RKO (cell line): ENCODE measurements around the gene KCNMA1.

ENCODE experiments used
- DNase-seq: peaks from one replicate; pipeline ENCODE4 v3.0.0-alpha.2; 2016; ENCODE audit warnings: low spot score

KCNMA1 gene

DNA sequence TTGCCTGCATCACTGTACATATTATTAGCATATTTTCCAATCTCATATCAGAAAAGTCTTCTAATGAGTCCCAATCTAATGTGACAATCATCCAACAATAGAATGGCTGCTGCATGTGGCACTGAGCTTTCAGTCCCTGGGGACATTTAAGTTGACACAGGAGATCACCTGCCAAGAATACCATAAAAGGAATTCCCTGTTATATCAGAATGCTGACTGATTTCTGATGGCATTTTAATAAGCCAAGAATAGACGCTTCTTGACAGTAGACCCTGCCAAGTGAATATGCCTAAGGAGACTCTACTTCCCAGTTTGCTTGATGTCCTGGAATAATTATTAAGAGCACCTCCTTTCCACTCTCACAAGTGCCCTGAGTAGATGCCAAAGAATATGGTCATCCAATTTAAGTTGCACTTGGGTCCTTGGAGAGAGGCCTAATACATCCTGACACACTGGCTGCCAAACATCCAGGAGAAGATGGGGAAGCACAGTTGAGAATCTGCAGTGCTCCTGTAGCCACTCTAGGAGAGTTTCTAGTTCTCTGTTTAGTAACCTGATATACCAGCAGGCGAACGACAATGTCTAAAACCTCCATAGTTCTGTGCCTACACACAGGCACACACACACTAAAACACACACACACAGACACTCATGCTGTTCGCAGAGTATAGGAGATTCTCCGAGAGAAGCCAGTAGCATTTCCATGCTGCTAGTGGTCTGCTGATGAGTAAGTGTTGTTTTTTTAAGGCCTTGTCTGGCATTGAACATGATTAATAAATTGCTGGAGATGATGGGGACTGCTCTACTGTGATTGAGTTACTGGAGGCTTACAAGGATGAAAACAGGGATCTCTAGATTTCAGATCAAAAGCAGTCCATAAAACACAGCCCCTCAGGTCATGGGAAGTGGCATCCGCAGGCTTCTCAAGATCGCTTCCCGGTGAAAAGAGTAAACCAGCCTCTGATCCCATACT, 369.6 kb downstream of the KCNMA1 start:
- no peak for DNase-seq

- no peak for DNase-seq
Measured at GRCh38 chr10:77266242-77266641, 371.4 kb downstream of the KCNMA1 start.

DNA sequence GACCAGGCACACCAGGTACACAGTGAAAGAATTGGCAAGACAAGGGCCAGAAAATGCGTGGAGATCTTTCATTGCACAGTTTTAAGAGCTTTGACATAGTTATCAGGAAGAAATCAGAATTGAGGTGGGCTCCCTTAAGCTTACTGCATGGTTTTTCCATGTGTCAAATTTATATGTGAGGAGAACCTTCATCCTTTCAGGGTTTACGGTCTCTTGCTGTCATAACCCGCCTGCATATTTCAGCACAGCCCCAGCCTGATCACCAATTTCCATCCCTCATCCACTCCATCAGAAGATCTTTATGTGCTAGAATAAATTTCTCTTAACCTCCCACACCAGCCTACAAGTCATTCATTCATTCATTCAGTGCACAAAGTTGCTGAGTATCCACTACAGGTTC, 373.1 kb downstream of the KCNMA1 start:
- no peak for DNase-seq

DNA sequence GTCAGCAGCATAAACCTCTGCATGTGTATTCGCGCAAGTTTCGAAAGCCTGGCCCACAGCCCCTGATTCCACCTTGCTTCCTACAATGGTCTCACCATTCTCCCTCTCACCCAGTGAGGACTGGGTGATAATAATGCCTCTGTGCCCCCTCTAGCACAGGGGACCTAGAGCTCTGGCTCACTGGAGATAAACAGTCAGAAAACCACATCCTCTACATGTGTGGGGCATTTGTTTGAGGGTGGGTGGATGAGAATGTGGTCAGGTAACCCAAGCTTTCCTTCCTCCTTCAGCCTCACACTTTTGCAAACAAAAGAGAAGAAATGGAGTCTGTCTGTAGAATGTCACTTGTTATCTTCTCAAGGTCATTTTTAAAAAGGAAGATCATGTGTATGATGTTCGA, 373.5 kb downstream of the KCNMA1 start:
- DNase-seq, result no peak

- no peak for DNase-seq
Measured at GRCh38 chr10:77263700-77264099, 373.9 kb downstream of the KCNMA1 start.

DNA sequence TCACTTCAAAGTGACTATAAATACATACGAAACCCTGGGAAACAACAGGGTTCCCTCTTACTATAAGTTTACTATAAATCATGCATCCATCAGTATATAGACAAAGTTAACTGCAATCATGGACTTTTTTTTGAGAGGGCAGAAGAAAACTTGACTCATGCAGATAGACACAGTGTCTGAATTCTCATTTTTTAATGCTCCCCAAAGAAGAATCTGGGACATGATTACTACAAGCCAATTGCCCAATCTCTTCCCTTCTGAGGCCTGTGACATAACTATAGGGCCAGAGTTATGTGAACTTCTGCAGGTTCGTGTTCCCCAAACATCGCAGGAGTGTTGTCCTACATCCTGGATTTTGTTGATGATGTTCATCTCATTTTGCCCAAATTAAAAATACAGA, 376.5 kb downstream of the KCNMA1 start:
- no peak for DNase-seq

- no peak for DNase-seq
Measured at GRCh38 chr10:77259171-77259874, 378.3 kb downstream of the KCNMA1 start.

- no peak for DNase-seq
Measured at GRCh38 chr10:77256346-77256745, 381.3 kb downstream of the KCNMA1 start.

DNA sequence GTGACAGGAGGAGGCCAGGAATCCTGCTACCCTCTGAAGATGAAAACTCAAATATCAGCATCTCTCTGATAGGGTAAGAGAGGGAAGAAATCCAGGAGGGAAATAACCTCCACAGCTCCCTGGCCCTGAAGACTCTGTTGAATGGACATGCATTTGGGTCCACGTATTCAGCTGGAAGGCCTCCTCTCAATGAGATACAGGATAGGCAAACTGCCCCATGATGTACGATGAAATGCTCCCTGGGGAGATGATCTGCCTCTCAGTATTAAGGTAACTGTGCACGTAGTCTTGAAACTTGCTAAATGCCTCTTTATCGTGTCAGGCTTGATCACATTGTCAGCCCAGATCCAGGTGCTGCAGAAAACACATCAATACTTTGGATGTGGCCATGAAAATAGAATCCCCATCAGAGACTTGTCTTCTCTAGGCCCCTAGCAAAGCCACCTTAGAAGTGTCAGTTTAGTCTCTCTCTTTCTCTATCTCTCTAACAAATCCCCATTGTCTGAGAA, 384.0 kb downstream of the KCNMA1 start:
- DNase-seq, result no peak

DNA sequence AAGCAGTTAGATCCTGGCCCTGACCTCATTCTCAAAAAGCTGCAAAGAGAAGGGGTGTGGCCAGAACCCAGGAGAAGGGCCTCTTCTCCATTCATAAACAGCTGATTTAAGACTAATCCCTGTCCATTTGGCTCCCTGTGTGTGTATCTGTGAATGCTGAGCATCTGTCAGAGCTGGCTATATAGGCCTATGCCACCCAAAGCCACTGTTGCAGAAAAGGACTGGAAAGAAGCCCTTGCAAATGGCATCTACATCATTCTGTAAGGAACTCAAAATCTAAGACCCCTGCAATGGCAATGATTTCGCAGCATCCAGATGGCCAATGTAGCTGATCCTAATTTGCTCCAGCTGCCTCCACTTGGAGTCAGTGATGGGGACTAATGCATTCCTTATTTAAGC, 384.5 kb downstream of the KCNMA1 start:
- DNase-seq, result no peak

DNA sequence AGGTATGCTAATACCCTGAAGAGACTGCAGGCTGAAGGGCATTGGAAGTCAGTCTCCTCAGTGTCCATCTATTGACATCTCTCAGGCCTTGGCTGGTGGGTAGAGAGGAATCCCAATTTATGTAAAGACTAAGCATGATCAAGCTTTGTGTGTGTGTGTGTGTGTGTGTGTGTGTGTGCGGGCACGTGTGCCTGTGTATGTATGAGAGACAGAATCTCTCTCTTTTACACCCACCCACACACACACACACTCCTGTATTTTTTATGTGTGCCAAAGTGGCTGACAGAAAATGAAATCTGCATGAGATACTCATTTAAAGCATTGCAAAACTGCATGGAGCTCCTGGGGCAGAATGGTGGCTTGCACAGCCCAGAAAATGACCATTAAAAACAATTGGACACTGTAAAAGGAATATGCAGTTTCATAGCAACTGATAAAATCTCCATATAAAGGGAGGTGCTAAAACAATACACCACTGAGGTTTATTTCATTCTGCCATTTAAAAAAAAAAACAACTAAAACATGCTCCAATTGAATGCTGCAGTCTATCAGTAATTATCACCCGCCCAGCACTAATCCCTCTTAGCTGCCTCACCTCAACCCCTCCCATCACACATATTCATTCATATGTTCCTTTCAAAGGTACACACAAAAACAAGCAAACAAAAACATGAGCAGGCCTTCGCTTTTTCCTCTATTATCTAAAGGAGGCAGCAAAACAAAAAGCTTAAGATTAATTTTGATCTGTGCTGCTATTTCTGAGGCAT, 385.0 kb downstream of the KCNMA1 start:
- DNase-seq, result no peak

- peak; percentile 41 for DNase-seq
Measured at GRCh38 chr10:77251297-77252013, 386.2 kb downstream of the KCNMA1 start.

- no peak for DNase-seq
Measured at GRCh38 chr10:77249901-77250459, 387.6 kb downstream of the KCNMA1 start.

- no peak for DNase-seq
Measured at GRCh38 chr10:77248104-77248790, 389.4 kb downstream of the KCNMA1 start.

DNA sequence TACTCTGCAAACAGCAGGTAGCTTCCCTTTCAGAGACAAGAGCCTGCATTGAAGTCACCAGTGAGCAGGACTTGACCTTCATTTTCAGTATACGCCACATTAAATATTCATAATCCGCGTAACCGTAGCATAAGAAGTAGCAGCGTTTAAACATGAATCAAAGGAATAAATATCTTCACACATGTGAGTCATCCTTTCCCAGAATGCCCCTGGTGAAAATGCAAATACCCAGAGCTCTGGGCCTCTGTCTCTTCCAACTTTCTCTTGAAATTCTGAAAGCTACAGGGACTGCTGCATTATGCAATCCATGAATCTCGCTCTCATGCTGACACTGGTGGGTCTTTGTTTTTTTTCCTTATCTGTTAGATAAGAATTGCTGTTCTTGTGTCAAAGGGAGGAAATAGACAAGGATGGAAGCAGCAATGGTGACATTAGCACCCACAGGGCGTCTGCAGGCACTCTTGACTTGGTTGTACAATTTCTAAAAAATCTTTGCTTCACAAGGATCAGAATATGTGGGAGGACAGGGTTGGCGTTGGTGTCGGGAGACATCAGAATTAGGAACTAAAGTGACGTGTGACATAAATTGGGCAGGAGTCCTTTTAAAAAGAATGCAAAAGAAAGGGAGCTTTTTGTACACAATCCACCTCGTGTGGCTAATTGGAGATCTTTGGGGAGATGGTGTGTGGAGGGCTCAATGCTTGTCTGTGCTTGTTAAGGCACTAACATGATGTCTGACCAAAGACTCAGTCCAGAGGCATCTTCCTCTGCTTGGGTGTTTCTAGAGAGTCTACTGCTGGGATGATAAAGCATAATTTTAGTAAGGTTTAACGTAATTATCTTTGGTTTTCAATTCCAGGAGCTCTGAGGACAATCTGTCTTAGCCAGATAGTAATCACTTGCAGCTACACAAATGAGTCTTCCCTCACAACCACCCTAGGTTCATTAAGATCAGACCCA, 390.3 kb downstream of the KCNMA1 start:
- no peak for DNase-seq

GRCh38 chr10:77245953-77246352, 391.7 kb downstream of the KCNMA1 start:
- DNase-seq, result no peak

DNA sequence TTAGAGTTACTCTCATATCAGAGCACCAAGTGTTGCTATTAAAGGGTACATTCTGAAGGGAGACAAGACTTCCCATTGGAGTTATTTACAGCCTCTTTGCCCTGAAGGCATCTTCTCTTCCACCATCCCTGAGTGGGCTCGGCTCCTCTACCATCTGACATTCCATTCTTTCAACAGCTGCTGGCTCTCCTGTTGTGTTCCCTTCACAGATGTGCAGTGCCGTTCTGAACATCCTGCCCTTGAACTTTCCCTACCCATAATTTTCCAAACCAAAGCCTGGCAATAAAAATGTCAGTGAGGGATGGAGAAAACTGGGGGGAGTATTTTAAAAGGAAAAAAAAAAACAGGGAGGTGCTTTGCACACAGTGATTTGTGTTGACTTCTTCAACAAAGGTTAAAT, 392.9 kb downstream of the KCNMA1 start:
- no peak for DNase-seq

GRCh38 chr10:77244286-77244685, 393.3 kb downstream of the KCNMA1 start:
- no peak for DNase-seq

DNA sequence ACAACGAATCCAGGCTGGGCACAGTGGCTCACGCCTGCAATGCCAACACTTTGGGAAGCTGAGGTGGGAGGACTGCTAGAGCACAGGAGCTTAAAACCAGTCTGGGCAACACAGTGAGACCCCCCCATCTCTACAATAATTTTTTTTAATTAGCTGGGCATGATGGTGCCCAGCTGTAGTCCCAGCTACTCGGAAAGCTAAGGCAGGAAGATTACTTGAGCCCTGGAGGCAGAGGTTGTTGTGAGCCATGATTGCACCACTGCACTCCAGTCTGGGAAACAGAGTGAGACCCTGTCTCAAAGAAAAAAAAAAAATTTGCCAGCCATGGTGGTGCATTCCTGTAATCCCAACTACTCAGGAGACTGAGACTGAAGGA, 396.3 kb downstream of the KCNMA1 start:
- DNase-seq, result no peak
